ENCODE results near the gene CDH10. TPM values are rescaled to one million over a fixed set of nuclear protein-coding genes. Genes with fewer than 3 reads are reported as not detected.

The CDH10 gene
- 1.7 TPM for polyA plus RNA-seq (2013, experiment 1 of 4)
- 1.2 TPM for polyA plus RNA-seq (2013, experiment 2 of 4)
- polyA plus RNA-seq (2013, experiment 3 of 4), result 1.6 TPM
- 1.9 TPM for polyA plus RNA-seq (2013, experiment 4 of 4)

GRCh38 chr5:24644761-24645160 is at the start of gene CDH10:
TSS of gene CDH10 (minus strand) at chr5:24644978. CDS start at chr5:24593490, 51,488 bp downstream.
- Histone ChIP-seq H3K4me1 (ENCODE audit: control insufficient read depth, insufficient read depth, low read length) (peaks cover 3% of the 10 kb centered on the region), H3K27me3 (ENCODE audit: control insufficient read depth, insufficient read depth, low read length, poor library complexity, severe bottlenecking) (no peaks in the 10 kb centered on the region), H3K4me3 (ENCODE audit: insufficient read depth, low read depth, low read length) (peak within 1 kb of the TSS; percentile 39), H3K36me3 (ENCODE audit: control insufficient read depth, insufficient read depth, low read length) (no peaks in the 10 kb centered on the region), H3K27ac (ENCODE audit: insufficient read depth, low read depth, low read length, poor library complexity, severe bottlenecking) (peak within 1 kb of the TSS; percentile 6), H3K9me3 (ENCODE audit: control insufficient read depth, low read length) (no peaks in the 10 kb centered on the region)
- 0 to 1% methylated on average over 13 to 14 of the region's 14 CpGs for WGBS, 2 experiments

GRCh38 chr5:24693609-24694008 is 48.8 kb upstream of the CDH10 start:
- Histone ChIP-seq H3K4me1 (ENCODE audit: control insufficient read depth, insufficient read depth, low read length) (no peaks in the 10 kb centered on the region), H3K4me3 (ENCODE audit: insufficient read depth, low read depth, low read length) (no peak overlapping the region), H3K27ac (ENCODE audit: insufficient read depth, low read depth, low read length, poor library complexity, severe bottlenecking) (no peak overlapping the region), H3K36me3 (ENCODE audit: control insufficient read depth, insufficient read depth, low read length) (no peaks in the 10 kb centered on the region), H3K9me3 (ENCODE audit: control insufficient read depth, low read length) (no peaks in the 10 kb centered on the region), H3K27me3 (ENCODE audit: control insufficient read depth, insufficient read depth, low read length, poor library complexity, severe bottlenecking) (no peaks in the 10 kb centered on the region)

DNA sequence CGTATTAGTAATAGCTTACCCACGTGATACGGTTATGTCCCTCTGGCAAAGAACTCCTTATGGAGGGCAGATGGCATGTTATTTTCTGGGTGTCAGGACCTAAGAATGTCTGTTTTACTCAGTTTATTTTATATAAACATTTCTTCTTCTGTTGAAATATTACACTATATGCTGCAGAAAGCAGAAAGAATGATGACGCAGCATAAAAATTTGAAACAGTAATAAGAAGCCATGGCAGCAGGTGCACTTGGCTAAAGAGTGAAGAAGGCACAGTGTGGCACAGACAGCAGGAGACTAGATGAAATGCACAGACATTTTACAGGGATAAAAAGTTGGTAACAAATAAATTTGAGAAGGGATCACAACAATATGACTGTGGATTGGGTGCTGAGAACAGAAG is 46.3 kb upstream of the CDH10 start:
- Histone ChIP-seq H3K36me3 (ENCODE audit: control insufficient read depth, insufficient read depth, low read length) (no peaks in the 10 kb centered on the region), H3K9me3 (ENCODE audit: control insufficient read depth, low read length) (no peaks in the 10 kb centered on the region), H3K4me3 (ENCODE audit: insufficient read depth, low read depth, low read length) (no peak overlapping the region), H3K27ac (ENCODE audit: insufficient read depth, low read depth, low read length, poor library complexity, severe bottlenecking) (no peak overlapping the region), H3K27me3 (ENCODE audit: control insufficient read depth, insufficient read depth, low read length, poor library complexity, severe bottlenecking) (no peaks in the 10 kb centered on the region), H3K4me1 (ENCODE audit: control insufficient read depth, insufficient read depth, low read length) (no peaks in the 10 kb centered on the region)
- 95 to 96% methylated on average over 4 of the region's 4 CpGs for WGBS, 2 experiments

DNA sequence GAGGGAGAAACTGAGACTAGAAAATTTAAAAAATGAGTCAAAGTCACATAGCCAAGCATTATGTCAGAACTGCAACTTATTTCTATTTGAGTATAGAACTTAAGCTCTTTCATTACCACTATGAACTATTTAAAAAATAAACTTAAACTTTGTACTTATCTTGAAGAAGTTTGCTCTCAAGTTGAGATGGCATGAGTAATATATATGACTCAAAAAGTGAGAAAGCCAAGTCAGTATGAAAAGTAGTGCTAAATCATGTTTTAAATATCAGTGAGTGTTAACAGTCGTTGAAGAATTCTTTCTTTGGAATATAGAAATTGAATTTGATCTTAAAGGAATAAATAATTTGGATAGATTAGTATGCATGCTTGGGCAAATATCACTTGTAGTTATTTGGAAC is 36.3 kb upstream of the CDH10 start:
- WGBS, 2 experiments, result 91 to 97% methylated on average over 1 of the region's 1 CpG
- Histone ChIP-seq H3K27me3 (ENCODE audit: control insufficient read depth, insufficient read depth, low read length, poor library complexity, severe bottlenecking) (no peaks in the 10 kb centered on the region), H3K4me3 (ENCODE audit: insufficient read depth, low read depth, low read length) (no peak overlapping the region), H3K4me1 (ENCODE audit: control insufficient read depth, insufficient read depth, low read length) (no peaks in the 10 kb centered on the region), H3K36me3 (ENCODE audit: control insufficient read depth, insufficient read depth, low read length) (no peaks in the 10 kb centered on the region), H3K9me3 (ENCODE audit: control insufficient read depth, low read length) (no peaks in the 10 kb centered on the region), H3K27ac (ENCODE audit: insufficient read depth, low read depth, low read length, poor library complexity, severe bottlenecking) (no peak overlapping the region)

- 98 to 99% methylated on average over 3 of the region's 4 CpGs for WGBS, 2 experiments
- no peak overlapping the region for H3K4me3 ChIP-seq (ENCODE audit: insufficient read depth, low read depth, low read length)
- no peaks in the 10 kb centered on the region for H3K27me3 ChIP-seq (ENCODE audit: control insufficient read depth, insufficient read depth, low read length, poor library complexity, severe bottlenecking)
- no peaks in the 10 kb centered on the region for H3K4me1 ChIP-seq (ENCODE audit: control insufficient read depth, insufficient read depth, low read length)
- H3K36me3 ChIP-seq (ENCODE audit: control insufficient read depth, insufficient read depth, low read length), result no peaks in the 10 kb centered on the region
- H3K9me3 ChIP-seq (ENCODE audit: control insufficient read depth, low read length), result no peaks in the 10 kb centered on the region
- H3K27ac ChIP-seq (ENCODE audit: insufficient read depth, low read depth, low read length, poor library complexity, severe bottlenecking), result no peak overlapping the region
Measured at GRCh38 chr5:24668050-24668449, 23.3 kb upstream of the CDH10 start.

DNA sequence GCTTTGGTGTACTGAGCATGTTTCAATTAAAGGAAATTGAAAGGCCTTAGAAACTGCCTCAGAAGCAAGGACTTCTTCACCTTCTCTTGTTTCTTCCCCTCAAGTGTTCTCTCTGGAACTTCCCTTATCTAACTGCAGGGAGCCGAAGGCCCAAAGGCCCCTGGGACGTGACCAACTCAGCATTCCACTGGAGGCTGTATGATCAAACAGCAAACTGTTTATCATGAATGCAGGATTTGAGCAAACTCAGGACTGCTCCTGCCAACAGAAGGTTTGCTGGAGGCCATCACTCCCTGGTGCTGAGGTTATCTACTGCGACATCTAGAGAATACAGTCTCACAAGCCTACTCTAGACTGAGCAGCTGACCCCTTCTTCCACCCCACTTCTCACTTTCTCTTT is 4.8 kb upstream of the CDH10 start:
- Histone ChIP-seq H3K27me3 (ENCODE audit: control insufficient read depth, insufficient read depth, low read length, poor library complexity, severe bottlenecking) (no peaks in the 10 kb centered on the region), H3K36me3 (ENCODE audit: control insufficient read depth, insufficient read depth, low read length) (no peaks in the 10 kb centered on the region), H3K27ac (ENCODE audit: insufficient read depth, low read depth, low read length, poor library complexity, severe bottlenecking) (no peak overlapping the region), H3K9me3 (ENCODE audit: control insufficient read depth, low read length) (no peaks in the 10 kb centered on the region), H3K4me3 (ENCODE audit: insufficient read depth, low read depth, low read length) (no peak overlapping the region), H3K4me1 (ENCODE audit: control insufficient read depth, insufficient read depth, low read length) (no peaks in the 10 kb centered on the region)
- 78 to 80% methylated on average over 3 of the region's 3 CpGs for WGBS, 2 experiments

DNA sequence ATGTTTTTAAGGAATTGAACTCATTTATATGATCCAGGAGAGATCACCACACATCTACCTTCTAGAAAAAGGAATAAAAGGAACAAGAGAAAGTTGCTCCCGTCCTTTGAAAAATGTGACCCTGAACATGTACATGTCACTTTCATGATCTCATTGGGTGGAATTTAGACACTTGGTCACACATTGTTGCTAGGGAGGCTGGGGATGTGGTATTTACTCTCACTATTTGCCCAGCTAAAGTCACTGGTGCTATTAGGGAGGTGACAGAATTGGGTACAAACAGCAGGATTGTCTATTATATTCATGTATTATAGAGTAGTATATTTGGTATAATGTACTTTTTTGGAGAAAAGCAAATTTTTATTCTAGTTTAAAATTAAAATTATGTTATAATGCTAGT is 2.1 kb upstream of the CDH10 start:
- H3K4me3 ChIP-seq (ENCODE audit: insufficient read depth, low read depth, low read length), result no peak overlapping the region
- peaks cover 3% of the 10 kb centered on the region for H3K4me1 ChIP-seq (ENCODE audit: control insufficient read depth, insufficient read depth, low read length)
- no peaks in the 10 kb centered on the region for H3K9me3 ChIP-seq (ENCODE audit: control insufficient read depth, low read length)
- WGBS, 2 experiments, result 88 to 89% methylated on average over 1 of the region's 1 CpG
- no peak overlapping the region for H3K27ac ChIP-seq (ENCODE audit: insufficient read depth, low read depth, low read length, poor library complexity, severe bottlenecking)
- no peaks in the 10 kb centered on the region for H3K27me3 ChIP-seq (ENCODE audit: control insufficient read depth, insufficient read depth, low read length, poor library complexity, severe bottlenecking)
- no peaks in the 10 kb centered on the region for H3K36me3 ChIP-seq (ENCODE audit: control insufficient read depth, insufficient read depth, low read length)

- no peaks in the 10 kb centered on the region for H3K9me3 ChIP-seq (ENCODE audit: control insufficient read depth, low read length)
- WGBS, 2 experiments, result 99 to 100% methylated on average over 2 to 3 of the region's 5 CpGs
- peaks cover 3% of the 10 kb centered on the region for H3K4me1 ChIP-seq (ENCODE audit: control insufficient read depth, insufficient read depth, low read length)
- H3K27me3 ChIP-seq (ENCODE audit: control insufficient read depth, insufficient read depth, low read length, poor library complexity, severe bottlenecking), result no peaks in the 10 kb centered on the region
- H3K27ac ChIP-seq (ENCODE audit: insufficient read depth, low read depth, low read length, poor library complexity, severe bottlenecking), result no peak overlapping the region
- no peaks in the 10 kb centered on the region for H3K36me3 ChIP-seq (ENCODE audit: control insufficient read depth, insufficient read depth, low read length)
- no peak overlapping the region for H3K4me3 ChIP-seq (ENCODE audit: insufficient read depth, low read depth, low read length)
Measured at GRCh38 chr5:24645483-24645882, 705 bp upstream of the CDH10 start.

GRCh38 chr5:24643880-24644279 is 898 bp downstream of the CDH10 start:
- WGBS, 2 experiments, result 71 to 82% methylated on average over 2 of the region's 2 CpGs
- no peaks in the 10 kb centered on the region for H3K9me3 ChIP-seq (ENCODE audit: control insufficient read depth, low read length)
- H3K36me3 ChIP-seq (ENCODE audit: control insufficient read depth, insufficient read depth, low read length), result no peaks in the 10 kb centered on the region
- no peak overlapping the region for H3K4me3 ChIP-seq (ENCODE audit: insufficient read depth, low read depth, low read length)
- H3K27ac ChIP-seq (ENCODE audit: insufficient read depth, low read depth, low read length, poor library complexity, severe bottlenecking), result no peak overlapping the region
- peaks cover 3% of the 10 kb centered on the region for H3K4me1 ChIP-seq (ENCODE audit: control insufficient read depth, insufficient read depth, low read length)
- no peaks in the 10 kb centered on the region for H3K27me3 ChIP-seq (ENCODE audit: control insufficient read depth, insufficient read depth, low read length, poor library complexity, severe bottlenecking)

DNA sequence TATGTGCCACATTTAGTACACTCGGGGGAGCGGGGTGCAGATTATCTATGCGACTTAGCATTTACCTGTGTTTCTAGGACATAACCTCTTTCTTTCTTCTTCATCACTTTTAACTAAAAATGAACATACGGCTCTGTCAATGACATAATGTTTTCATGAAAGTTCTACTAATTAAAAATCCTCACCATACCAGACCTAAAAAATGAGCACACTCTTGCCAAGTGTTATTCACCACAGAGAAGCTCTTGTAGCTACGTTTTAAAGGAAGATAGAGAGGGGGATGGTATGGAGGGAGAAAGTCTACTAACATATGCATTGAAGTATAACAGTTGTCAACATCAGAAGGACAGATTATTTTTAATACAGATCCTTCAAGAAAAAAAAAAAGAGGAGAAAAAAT is 1.6 kb downstream of the CDH10 start:
- Histone ChIP-seq H3K36me3 (ENCODE audit: control insufficient read depth, insufficient read depth, low read length) (no peaks in the 10 kb centered on the region), H3K4me3 (ENCODE audit: insufficient read depth, low read depth, low read length) (no peak overlapping the region), H3K4me1 (ENCODE audit: control insufficient read depth, insufficient read depth, low read length) (peaks cover 3% of the 10 kb centered on the region), H3K27me3 (ENCODE audit: control insufficient read depth, insufficient read depth, low read length, poor library complexity, severe bottlenecking) (no peaks in the 10 kb centered on the region), H3K9me3 (ENCODE audit: control insufficient read depth, low read length) (no peaks in the 10 kb centered on the region), H3K27ac (ENCODE audit: insufficient read depth, low read depth, low read length, poor library complexity, severe bottlenecking) (no peak overlapping the region)
- 66 to 78% methylated on average over 4 to 5 of the region's 5 CpGs for WGBS, 2 experiments

- Histone ChIP-seq H3K4me3 (ENCODE audit: insufficient read depth, low read depth, low read length) (no peak overlapping the region), H3K27ac (ENCODE audit: insufficient read depth, low read depth, low read length, poor library complexity, severe bottlenecking) (no peak overlapping the region), H3K27me3 (ENCODE audit: control insufficient read depth, insufficient read depth, low read length, poor library complexity, severe bottlenecking) (no peaks in the 10 kb centered on the region), H3K36me3 (ENCODE audit: control insufficient read depth, insufficient read depth, low read length) (no peaks in the 10 kb centered on the region), H3K4me1 (ENCODE audit: control insufficient read depth, insufficient read depth, low read length) (peaks cover 3% of the 10 kb centered on the region), H3K9me3 (ENCODE audit: control insufficient read depth, low read length) (no peaks in the 10 kb centered on the region)
- WGBS, 2 experiments, result 50% methylated on average over 1 of the region's 1 CpG; no CpG with 5 or more reads in 1 of the 2 experiments
Measured at GRCh38 chr5:24642022-24642421, 2.8 kb downstream of the CDH10 start.

Data from ectodermal cell (in vitro differentiated cells).